Glomerular visceral epithelial cell (primary cell): Measurements from ENCODE around the gene PPP1R26.

Source experiments
- DNase-seq: peaks from one replicate; pipeline ENCODE4 v3.0.0-alpha.2; 2016; ENCODE audit errors: extremely low spot score

The PPP1R26 gene

GRCh38 chr9:135488013-135488330, 8.4 kb downstream of the PPP1R26 start:
- no peak for DNase-seq

GRCh38 chr9:135488527-135488926, 8.9 kb downstream of the PPP1R26 start:
- no peak for DNase-seq

- no peak for DNase-seq
Observed at GRCh38 chr9:135489188-135489906, 9.8 kb downstream of the PPP1R26 start.

GRCh38 chr9:135490166-135490870, 10.7 kb downstream of the PPP1R26 start:
- DNase-seq = no peak

- DNase-seq = no peak
Observed at GRCh38 chr9:135490980-135491464, 11.4 kb downstream of the PPP1R26 start.

GRCh38 chr9:135491764-135492163, 12.2 kb downstream of the PPP1R26 start:
- DNase-seq = no peak

GRCh38 chr9:135492886-135493669, 13.5 kb downstream of the PPP1R26 start:
- DNase-seq = no peak

GRCh38 chr9:135494791-135495559, 15.4 kb downstream of the PPP1R26 start:
- no peak for DNase-seq

- no peak for DNase-seq
Observed at GRCh38 chr9:135498381-135499126, 19.0 kb downstream of the PPP1R26 start.

GRCh38 chr9:135499326-135500070, 19.9 kb downstream of the PPP1R26 start:
- DNase-seq = peak; percentile 90

GRCh38 chr9:135500071-135500524, 20.5 kb downstream of the PPP1R26 start:
- DNase-seq = no peak

GRCh38 chr9:135500525-135501260, 21.1 kb downstream of the PPP1R26 start, which contains the start of gene MRPS2:
MRPS2 (plus strand) TSS chr9:135500682; CDS start chr9:135500711, 29 bp downstream.
- DNase-seq = peak; percentile 87

- DNase-seq = no peak
Observed at GRCh38 chr9:135501261-135502167, 21.9 kb downstream of the PPP1R26 start.

- DNase-seq = no peak
Observed at GRCh38 chr9:135502168-135502872, 22.7 kb downstream of the PPP1R26 start.

- no peak for DNase-seq
Observed at GRCh38 chr9:135502873-135503321, 23.3 kb downstream of the PPP1R26 start.

GRCh38 chr9:135503371-135504261, 24.0 kb downstream of the PPP1R26 start:
- no peak for DNase-seq
